Glutamatergic neuron (in vitro differentiated cells): ENCODE measurements around the gene ESPL1. TPM values are rescaled to one million over a fixed set of nuclear protein-coding genes. Genes with fewer than 3 reads are reported as not detected.

Experiments used
- DNase-seq: peaks from one replicate; pipeline ENCODE4 v3.0.0; 2022
- H3K27ac Mint-ChIP-seq: one replicate; pipeline ENCODE4 v1.8.0; 2020; ENCODE audit warnings: mild to moderate bottlenecking, mixed read lengths, inconsistent platforms; ENCODE audit not compliant: unreplicated experiment
- H3K27me3 Mint-ChIP-seq: one replicate; pipeline ENCODE4 v1.8.0; 2020; ENCODE audit warnings: mild to moderate bottlenecking, moderate library complexity, mixed read lengths, inconsistent platforms; ENCODE audit not compliant: unreplicated experiment
- H3K36me3 Mint-ChIP-seq: one replicate; pipeline ENCODE4 v1.8.0; 2020; ENCODE audit warnings: mild to moderate bottlenecking, mixed read lengths, inconsistent platforms; ENCODE audit not compliant: unreplicated experiment
- H3K4me1 Mint-ChIP-seq: one replicate; pipeline ENCODE4 v1.8.0; 2020; ENCODE audit warnings: mild to moderate bottlenecking, low read depth, mixed read lengths, inconsistent platforms; ENCODE audit not compliant: unreplicated experiment
- H3K4me3 Mint-ChIP-seq: one replicate; pipeline ENCODE4 v1.8.0; 2020; ENCODE audit warnings: mild to moderate bottlenecking, mixed read lengths, inconsistent platforms; ENCODE audit not compliant: unreplicated experiment
- H3K9me3 Mint-ChIP-seq: one replicate; pipeline ENCODE4 v1.8.0; 2020; ENCODE audit warnings: mild to moderate bottlenecking, moderate library complexity, mixed read lengths, inconsistent platforms; ENCODE audit not compliant: unreplicated experiment
- CTCF ChIP-seq: fragments of 200-600 bp; sonication (generic); IDR thresholded peaks from one replicate; pipeline ENCODE4 v1.5.0; 2021; ENCODE audit not compliant: partially characterized antibody, unreplicated experiment
- long read RNA-seq: library from polyadenylated mRNA; unstranded; transcript quantifications from one replicate; pipeline ENCODE4 v2.0.0, GENCODE V29; 2020; ENCODE audit not compliant: unreplicated experiment
- total RNA-seq: library from RNA; stranded (reverse); fragmentation: NEBNext Ultra II Directional; extraction: Animal tissue kit (Norgen Biotek cat#: 25700); gene quantifications from one replicate; pipeline ENCODE4 v1.2.1, GENCODE V29; 2021; ENCODE audit not compliant: unreplicated experiment

ESPL1 gene
- total RNA-seq = 5.1 TPM
- long read RNA-seq = 0 reads

DNA sequence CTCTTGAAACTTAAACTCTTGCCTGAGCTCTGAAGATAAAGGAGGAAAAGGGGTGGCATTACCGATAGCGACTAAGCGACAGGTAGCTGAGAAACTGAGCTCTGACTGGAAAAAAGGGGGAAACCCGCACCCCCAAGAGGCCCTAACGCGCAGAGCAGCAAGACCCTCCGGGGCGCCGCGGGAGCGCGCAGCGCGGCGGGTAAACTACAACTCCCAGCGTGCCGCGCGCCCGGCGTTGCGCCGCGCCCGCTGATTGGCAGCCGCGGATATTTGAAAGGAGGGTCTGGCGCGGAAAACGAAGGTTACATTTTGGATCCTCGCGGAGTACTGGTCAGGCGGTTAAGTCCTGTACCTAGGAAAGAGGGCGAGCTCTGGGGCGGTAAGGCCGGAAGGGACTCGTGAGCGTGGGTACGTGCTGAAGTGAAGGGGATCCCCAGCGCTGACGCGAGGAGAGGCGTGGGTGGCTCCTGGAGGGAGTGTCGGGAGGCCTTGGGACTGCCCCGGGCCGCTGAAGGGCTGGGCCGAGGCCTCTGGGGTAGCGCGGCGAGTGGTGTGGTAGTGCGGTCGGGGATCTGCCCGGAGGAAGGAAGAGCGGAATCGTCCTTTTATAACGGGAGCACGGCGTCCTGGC is at the start of gene ESPL1:
Gene ESPL1, plus strand, starts transcription at position 301 of the 631 bp plus-strand sequence. CDS start 468 bp downstream, outside the sequence.
- H3K36me3 Mint-ChIP-seq = no peaks in the 10 kb centered on the region
- H3K27ac Mint-ChIP-seq = no peak within 1 kb of the TSS
- no peaks in the 10 kb centered on the region for H3K27me3 Mint-ChIP-seq
- H3K4me1 Mint-ChIP-seq = peaks cover 6% of the 10 kb centered on the region
- H3K4me3 Mint-ChIP-seq = peak within 1 kb of the TSS; percentile 100
- no peaks in the 10 kb centered on the region for H3K9me3 Mint-ChIP-seq
- no peak for TF ChIP-seq CTCF
- DNase-seq = peak; percentile 65

DNA sequence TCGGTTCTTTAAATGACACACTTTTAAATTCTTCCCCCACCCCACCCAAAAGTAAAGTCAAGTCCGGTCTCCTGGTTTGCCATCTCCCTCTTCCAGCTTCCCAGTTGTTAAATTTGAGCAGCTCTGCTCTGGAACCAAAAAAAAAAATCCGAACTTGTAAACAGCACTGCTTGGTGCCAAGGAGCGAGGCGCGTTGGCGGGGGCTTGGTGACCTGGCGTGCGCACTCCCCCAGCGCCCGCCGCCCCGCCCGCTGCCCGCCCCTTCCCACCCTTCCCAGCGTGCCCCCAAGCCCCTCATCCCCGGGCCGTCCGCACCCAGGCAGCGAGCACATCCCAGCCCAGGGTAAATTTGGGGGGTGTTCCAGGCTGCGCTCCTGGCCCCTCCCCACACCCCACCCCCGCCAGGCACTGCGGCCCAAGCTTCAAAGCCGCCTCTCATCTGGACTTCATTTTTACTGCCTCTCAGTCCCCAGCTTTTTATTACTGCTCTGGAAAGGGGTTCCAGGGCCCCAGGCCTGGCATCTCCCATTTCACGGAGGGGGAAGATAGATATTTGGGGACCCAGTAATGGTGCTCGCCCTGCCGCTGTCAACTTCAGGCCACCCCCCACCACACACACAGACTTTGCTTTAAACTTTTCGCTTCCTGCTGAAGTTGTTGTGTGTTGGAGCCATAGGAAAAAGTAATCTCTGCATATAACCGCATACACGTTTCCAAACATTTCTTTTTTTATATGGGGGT is 49.4 kb upstream of the ESPL1 start:
- Mint-ChIP-seq H3K27ac (no peak overlapping the region), H3K4me3 (peak overlapping the region; percentile 18), H3K9me3 (peaks cover 13% of the 10 kb centered on the region), H3K27me3 (peaks cover 26% of the 10 kb centered on the region), H3K36me3 (no peaks in the 10 kb centered on the region), H3K4me1 (peaks cover 11% of the 10 kb centered on the region)
- DNase-seq = no peak
- TF ChIP-seq CTCF = no peak

GRCh38 chr12:53219292-53219955 is 48.7 kb upstream of the ESPL1 start:
- Mint-ChIP-seq H3K4me3 (peak overlapping the region; percentile 18), H3K4me1 (peaks cover 13% of the 10 kb centered on the region), H3K27me3 (peaks cover 26% of the 10 kb centered on the region), H3K36me3 (no peaks in the 10 kb centered on the region), H3K27ac (no peak overlapping the region), H3K9me3 (peaks cover 14% of the 10 kb centered on the region)
- no peak for DNase-seq
- no peak for TF ChIP-seq CTCF

- H3K9me3 Mint-ChIP-seq = peaks cover 14% of the 10 kb centered on the region
- peaks cover 31% of the 10 kb centered on the region for H3K27me3 Mint-ChIP-seq
- no peak overlapping the region for H3K27ac Mint-ChIP-seq
- peak; percentile 48 for DNase-seq
- peaks cover 13% of the 10 kb centered on the region for H3K4me1 Mint-ChIP-seq
- TF ChIP-seq CTCF = no peak
- peak overlapping the region; percentile 91 for H3K4me3 Mint-ChIP-seq
- no peaks in the 10 kb centered on the region for H3K36me3 Mint-ChIP-seq
These were observed 48.0 kb upstream of the ESPL1 start for GRCh38 chr12:53219956-53220693.
